ENCODE measurements around the gene PRM1.

PRM1 gene

DNA sequence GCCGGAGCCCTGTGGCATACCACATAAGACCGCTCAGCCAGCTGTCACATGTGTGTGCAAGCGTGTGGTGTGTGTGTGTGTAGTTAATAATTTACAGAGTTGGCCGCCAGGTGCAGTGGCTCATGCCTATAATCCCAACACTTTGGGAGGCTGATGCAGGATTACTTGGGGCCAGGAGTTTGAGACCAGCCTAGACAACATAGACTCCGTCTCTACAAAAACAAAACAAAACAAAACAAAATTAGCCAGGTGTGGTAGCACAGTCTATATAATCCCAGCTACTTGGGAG, 45.5 kb downstream of the PRM1 start:
- DNase-seq (ENCODE audit: low read depth) = no peak
- no peak overlapping the region for H3K4me3 ChIP-seq (ENCODE audit: low read length)
- TF ChIP-seq, protein P1, sequence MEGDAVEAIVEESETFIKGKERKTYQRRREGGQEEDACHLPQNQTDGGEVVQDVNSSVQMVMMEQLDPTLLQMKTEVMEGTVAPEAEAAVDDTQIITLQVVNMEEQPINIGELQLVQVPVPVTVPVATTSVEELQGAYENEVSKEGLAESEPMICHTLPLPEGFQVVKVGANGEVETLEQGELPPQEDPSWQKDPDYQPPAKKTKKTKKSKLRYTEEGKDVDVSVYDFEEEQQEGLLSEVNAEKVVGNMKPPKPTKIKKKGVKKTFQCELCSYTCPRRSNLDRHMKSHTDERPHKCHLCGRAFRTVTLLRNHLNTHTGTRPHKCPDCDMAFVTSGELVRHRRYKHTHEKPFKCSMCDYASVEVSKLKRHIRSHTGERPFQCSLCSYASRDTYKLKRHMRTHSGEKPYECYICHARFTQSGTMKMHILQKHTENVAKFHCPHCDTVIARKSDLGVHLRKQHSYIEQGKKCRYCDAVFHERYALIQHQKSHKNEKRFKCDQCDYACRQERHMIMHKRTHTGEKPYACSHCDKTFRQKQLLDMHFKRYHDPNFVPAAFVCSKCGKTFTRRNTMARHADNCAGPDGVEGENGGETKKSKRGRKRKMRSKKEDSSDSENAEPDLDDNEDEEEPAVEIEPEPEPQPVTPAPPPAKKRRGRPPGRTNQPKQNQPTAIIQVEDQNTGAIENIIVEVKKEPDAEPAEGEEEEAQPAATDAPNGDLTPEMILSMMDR (conservative IDR thresholded peaks at IDR 0.05; ENCODE audit: low read length) = no peak

DNA sequence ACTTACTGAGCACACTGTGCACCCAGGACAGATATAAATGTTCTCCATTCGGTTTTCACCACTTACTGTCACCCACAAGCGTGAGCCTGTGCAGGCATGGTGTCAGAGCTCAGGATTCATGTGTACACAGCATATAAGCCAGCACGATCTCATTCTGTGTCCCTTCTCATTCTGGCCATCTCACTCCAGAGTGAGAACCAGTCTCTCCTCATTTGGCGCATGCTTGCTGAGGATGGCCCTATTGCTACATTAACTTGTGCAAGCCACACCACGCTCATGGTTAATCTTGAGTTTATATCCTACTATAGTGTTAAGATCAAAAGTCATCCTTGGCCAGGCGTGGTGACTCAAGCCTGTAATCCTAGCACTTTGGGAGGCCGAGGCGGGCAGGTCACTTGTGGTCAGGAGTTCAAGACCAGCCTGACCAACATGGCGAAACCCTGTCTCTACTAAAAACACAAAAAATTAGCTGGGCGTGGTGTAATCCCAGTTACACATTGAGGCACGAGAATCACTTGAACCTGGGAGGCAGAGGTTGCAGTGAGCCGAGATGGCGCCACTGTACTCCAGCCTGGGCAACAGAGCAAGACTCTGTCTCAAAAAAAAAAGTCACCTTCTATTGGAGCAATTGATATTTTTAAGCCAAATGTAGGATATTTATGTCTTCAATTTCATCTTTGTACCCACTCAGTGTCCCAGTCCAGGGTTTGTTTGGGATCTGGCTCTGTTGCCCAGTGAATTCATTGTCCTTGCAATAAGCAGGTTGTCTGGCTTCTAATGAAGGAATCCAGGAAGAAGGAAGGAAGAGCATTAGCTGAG, 46.0 kb downstream of the PRM1 start:
- no peak overlapping the region for H3K4me3 ChIP-seq (ENCODE audit: low read length)
- no peak for DNase-seq (ENCODE audit: low read depth)
- TF ChIP-seq, protein P1 (conservative IDR thresholded peaks at IDR 0.05; ENCODE audit: low read length) = no peak

DNA sequence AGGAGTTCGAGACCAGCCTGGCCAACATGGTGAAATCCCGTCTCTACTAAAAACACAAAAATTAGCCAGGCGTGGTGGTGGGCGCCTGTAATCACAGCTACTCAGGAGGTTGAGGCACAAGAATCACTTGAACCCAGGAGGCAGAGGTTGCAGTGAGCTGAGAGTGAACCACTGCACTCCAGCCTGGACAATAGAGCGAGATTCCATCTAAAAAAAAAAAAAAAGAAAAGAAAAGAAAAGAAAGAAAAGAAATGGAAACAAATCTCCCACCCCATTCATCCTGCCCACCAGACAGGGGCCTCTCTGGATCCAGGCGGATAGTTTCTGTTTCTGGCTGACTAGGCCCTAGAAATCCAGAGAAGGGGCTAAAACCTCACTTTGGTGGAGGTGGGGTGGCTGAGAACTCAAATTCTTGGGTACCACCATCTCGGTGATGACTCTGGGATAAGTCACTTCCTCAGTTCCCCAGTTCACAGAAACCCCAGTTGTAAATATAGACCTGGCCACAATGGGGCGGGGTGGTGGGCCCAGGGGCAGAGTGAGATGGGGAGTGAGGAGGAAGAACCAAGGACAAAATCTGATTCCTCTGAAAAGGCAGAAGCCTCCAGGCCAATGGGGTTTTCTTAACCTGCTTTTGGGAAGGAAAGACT, 47.3 kb downstream of the PRM1 start:
- no peak for DNase-seq (ENCODE audit: low read depth)
- no peak overlapping the region for H3K4me3 ChIP-seq (ENCODE audit: low read length)
- TF ChIP-seq, protein P1 (conservative IDR thresholded peaks at IDR 0.05; ENCODE audit: low read length) = no peak

DNA sequence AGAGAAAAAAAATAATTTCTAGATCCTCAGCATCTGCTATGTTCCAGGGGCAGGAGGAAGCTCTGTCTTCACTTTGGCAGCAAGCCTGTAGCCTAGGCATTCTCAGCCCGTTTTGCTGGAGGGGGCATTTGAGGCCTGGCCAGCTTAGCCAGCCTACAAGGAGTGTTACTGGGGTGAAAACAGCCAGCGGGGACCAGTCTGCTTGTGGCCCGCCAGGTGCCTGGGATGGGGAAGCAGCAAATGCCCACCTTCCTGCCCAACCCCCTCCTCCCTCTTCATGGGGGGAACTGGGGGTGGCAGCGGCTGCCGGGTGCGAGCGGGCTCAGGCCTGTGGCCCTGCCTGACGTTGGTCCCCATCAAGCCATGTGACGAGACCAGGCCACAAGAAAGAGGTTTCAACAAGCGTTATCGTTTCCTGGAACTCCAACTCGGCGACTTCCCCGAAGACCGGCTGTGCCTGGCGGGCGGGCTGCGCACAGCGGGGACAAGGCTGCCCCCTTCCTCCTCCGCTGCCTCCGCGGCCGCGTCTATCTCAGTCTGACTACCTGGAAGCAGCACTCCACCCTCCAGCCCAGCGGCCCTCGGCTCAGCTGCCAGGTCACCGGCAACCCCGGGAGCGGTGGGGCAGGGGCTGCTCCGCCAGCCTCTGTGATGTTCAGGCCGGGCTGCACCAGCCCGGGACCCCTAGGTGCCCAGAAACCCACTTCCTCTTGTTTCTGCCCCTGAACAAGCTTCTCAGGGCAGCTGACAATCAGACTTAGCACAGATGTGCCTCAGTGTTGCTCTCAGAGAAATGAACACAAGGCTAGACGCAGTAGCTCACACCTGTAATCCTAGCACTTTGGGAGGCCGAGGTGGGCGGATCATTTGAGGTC, 48.0 kb downstream of the PRM1 start:
- TF ChIP-seq, protein P1 (conservative IDR thresholded peaks at IDR 0.05; ENCODE audit: low read length) = no peak
- DNase-seq (ENCODE audit: low read depth) = no peak
- no peak overlapping the region for H3K4me3 ChIP-seq (ENCODE audit: low read length)

DNA sequence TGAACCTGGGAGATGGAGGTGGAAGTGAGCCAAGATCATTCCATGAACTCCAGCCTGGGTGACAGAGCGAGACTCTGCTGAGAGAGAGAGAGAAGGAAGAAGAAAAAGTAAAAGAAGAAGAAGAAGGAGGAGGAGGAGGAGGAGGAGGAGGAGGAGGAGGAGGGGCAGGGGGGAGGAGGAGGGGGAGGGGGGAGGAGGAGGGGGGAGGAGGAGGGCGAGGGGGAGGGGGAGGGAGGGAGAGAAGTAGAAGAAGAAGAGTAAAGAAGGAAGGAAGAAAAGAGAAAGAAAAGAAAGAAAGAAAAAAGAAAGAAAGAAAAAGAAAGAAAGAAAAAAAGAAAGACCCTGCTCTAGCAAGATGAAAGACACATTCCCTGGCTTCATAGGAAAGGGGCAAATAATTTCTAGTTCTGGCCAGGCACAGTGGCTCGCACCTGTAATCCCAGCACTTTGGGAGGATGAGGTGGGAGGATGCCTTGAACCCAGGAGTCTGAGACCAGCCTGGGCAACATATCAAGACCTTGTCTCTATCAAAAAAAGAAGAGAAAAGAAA, 48.8 kb downstream of the PRM1 start:
- no peak for DNase-seq (ENCODE audit: low read depth)
- H3K4me3 ChIP-seq (ENCODE audit: low read length) = no peak overlapping the region
- TF ChIP-seq, protein P1 (conservative IDR thresholded peaks at IDR 0.05; ENCODE audit: low read length) = no peak

DNA sequence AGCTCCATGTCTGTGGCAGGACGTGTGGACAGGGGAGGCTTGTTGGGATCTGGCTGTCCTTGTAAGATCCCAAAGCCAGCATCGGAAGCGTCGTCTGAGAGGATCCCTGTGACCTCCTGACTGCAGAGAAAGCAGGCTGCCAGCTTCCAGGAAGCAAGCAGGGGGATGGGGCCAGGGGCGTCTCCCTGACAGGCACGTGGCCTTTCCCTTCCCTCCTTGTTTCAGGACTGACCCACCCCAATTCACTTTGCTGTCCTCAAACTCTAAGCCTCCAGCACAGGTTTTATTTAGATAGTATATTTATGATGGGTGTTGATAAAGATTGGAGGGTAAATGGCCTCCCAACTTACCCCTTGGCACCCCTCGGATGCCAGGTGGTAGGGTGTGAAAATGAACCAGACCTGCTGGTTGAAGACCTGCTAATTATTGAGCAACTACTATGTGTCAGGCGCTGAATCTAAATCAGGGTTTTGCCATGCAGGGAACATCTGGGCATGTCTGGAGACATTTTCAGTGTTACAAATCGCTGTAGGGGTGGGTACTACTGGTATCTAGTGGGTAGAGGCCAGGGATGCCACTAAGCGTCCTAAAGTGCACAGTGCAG, 49.7 kb downstream of the PRM1 start:
- H3K4me3 ChIP-seq (ENCODE audit: low read length) = no peak overlapping the region
- TF ChIP-seq, protein P1 (conservative IDR thresholded peaks at IDR 0.05; ENCODE audit: low read length) = no peak
- DNase-seq (ENCODE audit: low read depth) = no peak
